CD14-positive monocyte (primary cell): ENCODE measurements around the gene POU3F1. TPM values are rescaled to one million over a fixed set of nuclear protein-coding genes. Genes with fewer than 3 reads are reported as not detected.

Source experiments
- DNase-seq, 3 donors: peaks; one replicate each; pipeline ENCODE4 v3.0.0-alpha.2; 2011 to 2022
- H2AFZ ChIP-seq: 2 replicates; pipeline ENCODE4 v1.6.0; 2012; ENCODE audit warnings: mild to moderate bottlenecking, low read depth, low read length, inconsistent platforms; ENCODE audit not compliant: insufficient read depth, poor library complexity, severe bottlenecking
- H3K27ac ChIP-seq, 2 donors: 1 replicate in 1 of 2; 2 replicates in 1 of 2; pipeline ENCODE4 v1.5.1; 2012 to 2013; ENCODE audit warnings: low read length in 2 of 2, control low read depth in 1 of 2, inconsistent platforms in 1 of 2, low read depth in 1 of 2, mild to moderate bottlenecking in 1 of 2
- H3K27me3 ChIP-seq, 2 donors: one replicate each; pipeline versions ENCODE4 v1.6.0 to v1.6.1; 2011 to 2013; ENCODE audit warnings: low read length in 2 of 2; ENCODE audit not compliant: control insufficient read depth in 2 of 2, insufficient read depth in 2 of 2
- H3K36me3 ChIP-seq, 2 donors: replicated peaks in 1 of 2; 1 replicate in 1 of 2; 2 replicates in 1 of 2; pipeline versions ENCODE4 v1.5.1 to v1.6.1; 2012 to 2013; ENCODE audit warnings: low read length in 2 of 2, control low read depth in 1 of 2, inconsistent platforms in 1 of 2, mild to moderate bottlenecking in 1 of 2; ENCODE audit not compliant: insufficient read depth in 2 of 2, control insufficient read depth in 1 of 2
- H3K4me1 ChIP-seq, 2 donors: 1 replicate in 1 of 2; 2 replicates in 1 of 2; pipeline versions ENCODE4 v1.5.1 to v1.6.1; 2012 to 2013; ENCODE audit warnings: low read length in 2 of 2, control low read depth in 1 of 2, inconsistent platforms in 1 of 2, mild to moderate bottlenecking in 1 of 2, moderate library complexity in 1 of 2; ENCODE audit not compliant: insufficient read depth in 2 of 2, control insufficient read depth in 1 of 2
- H3K4me2 ChIP-seq: replicated peaks from 2 replicates; pipeline ENCODE3; 2012; ENCODE audit warnings: low read length, moderate library complexity, mild to moderate bottlenecking; ENCODE audit not compliant: poor library complexity, severe bottlenecking; ENCODE audit errors: extremely low read depth
- H3K4me3 ChIP-seq, 3 experiments: fragments of 200-600 bp in 1 of 3; sonication (generic) in 1 of 3; replicated peaks in 1 of 3; 1 replicate in 2 of 3; 2 replicates in 1 of 3; pipeline ENCODE4 v1.5.1; 2011 to 2013; ENCODE audit warnings: low read length in 3 of 3, mild to moderate bottlenecking in 3 of 3, control low read depth in 2 of 3, low read depth in 2 of 3, inconsistent platforms in 1 of 3, moderate library complexity in 1 of 3
- H3K79me2 ChIP-seq: 2 replicates; pipeline ENCODE4 v1.6.0; 2012; ENCODE audit warnings: mild to moderate bottlenecking, control low read depth, inconsistent platforms, low read length, moderate library complexity; ENCODE audit not compliant: insufficient read depth
- H3K9ac ChIP-seq: 2 replicates; pipeline ENCODE4 v1.6.0; 2017; ENCODE audit warnings: low read length, mild to moderate bottlenecking; ENCODE audit not compliant: insufficient read depth, poor library complexity, severe bottlenecking
- H3K9me3 ChIP-seq, 2 donors: replicated peaks in 1 of 2; 1 replicate in 1 of 2; 2 replicates in 1 of 2; pipeline versions ENCODE4 v1.5.1 to v1.6.1; 2012 to 2013; ENCODE audit warnings: low read length in 2 of 2, control low read depth in 1 of 2; ENCODE audit not compliant: control insufficient read depth in 1 of 2, insufficient read depth in 1 of 2
- H4K20me1 ChIP-seq: 2 replicates; pipeline ENCODE4 v1.6.0; 2012; ENCODE audit warnings: mild to moderate bottlenecking, low read length, control low read depth, moderate library complexity; ENCODE audit not compliant: insufficient read depth
- H3K27ac Mint-ChIP-seq, 7 donors: one replicate each; pipeline ENCODE4 v1.8.0; 2020; ENCODE audit warnings: mild to moderate bottlenecking in 7 of 7, mixed read lengths in 7 of 7, moderate library complexity in 6 of 7, inconsistent platforms in 2 of 7
- H3K27me3 Mint-ChIP-seq, 3 donors: one replicate each; pipeline ENCODE4 v1.8.0; 2021 to 2022; ENCODE audit warnings: low read depth in 3 of 3, mild to moderate bottlenecking in 3 of 3, mixed read lengths in 3 of 3, moderate library complexity in 3 of 3, inconsistent platforms in 1 of 3
- H3K36me3 Mint-ChIP-seq, 2 donors: one replicate each; pipeline ENCODE4 v1.8.0; 2020; ENCODE audit warnings: mixed read lengths in 2 of 2, inconsistent platforms in 1 of 2, mild to moderate bottlenecking in 1 of 2
- H3K4me1 Mint-ChIP-seq: one replicate; pipeline ENCODE4 v1.8.0; 2020; ENCODE audit warnings: mild to moderate bottlenecking, mixed read lengths
- H3K4me3 Mint-ChIP-seq, 2 donors: one replicate each; pipeline ENCODE4 v1.8.0; 2020; ENCODE audit warnings: mild to moderate bottlenecking in 2 of 2, mixed read lengths in 2 of 2, moderate library complexity in 1 of 2
- H3K9me3 Mint-ChIP-seq, 7 donors: one replicate each; pipeline ENCODE4 v1.8.0; 2020 to 2022; ENCODE audit warnings: mixed read lengths in 7 of 7, mild to moderate bottlenecking in 6 of 7, moderate library complexity in 6 of 7, inconsistent platforms in 2 of 7
- CTCF ChIP-seq: fragments of 200-600 bp; IDR thresholded peaks from one replicate; pipeline ENCODE4 v1.8.0; 2022; ENCODE audit warnings: antibody characterized with exemption, mild to moderate bottlenecking
- WGBS: methylation state at CpG from one replicate; pipeline ENCODE4 v1.1.5; 2013; ENCODE audit warnings: missing lambda C conversion rate; ENCODE audit not compliant: insufficient coverage; 5-methylcytosine and 5-hydroxymethylcytosine counted together
- intact Hi-C, 2 donors: fragments of 100-400 bp; cut with micrococcal nuclease; formaldehyde crosslinking; loops; one replicate each; pipeline versions ENCODE4 v1.15.0 to v1.15.1; 2023
- polyA plus RNA-seq, 3 donors: library from polyadenylated mRNA; depleted of rRNA in 1 of 3; unstranded in 2 of 3; stranded (reverse) in 1 of 3; fragments of 300-500 nt in 2 of 3; fragments of >200 nt in 1 of 3; fragmentation: Illumina TruSeq in 2 of 3; gene quantifications; 1 replicate in 2 of 3; 2 replicates in 1 of 3; pipeline ENCODE4 v1.2.3, GENCODE V29; 2012 to 2021

The POU3F1 gene
- polyA plus RNA-seq, 3 donors: not detected

DNA sequence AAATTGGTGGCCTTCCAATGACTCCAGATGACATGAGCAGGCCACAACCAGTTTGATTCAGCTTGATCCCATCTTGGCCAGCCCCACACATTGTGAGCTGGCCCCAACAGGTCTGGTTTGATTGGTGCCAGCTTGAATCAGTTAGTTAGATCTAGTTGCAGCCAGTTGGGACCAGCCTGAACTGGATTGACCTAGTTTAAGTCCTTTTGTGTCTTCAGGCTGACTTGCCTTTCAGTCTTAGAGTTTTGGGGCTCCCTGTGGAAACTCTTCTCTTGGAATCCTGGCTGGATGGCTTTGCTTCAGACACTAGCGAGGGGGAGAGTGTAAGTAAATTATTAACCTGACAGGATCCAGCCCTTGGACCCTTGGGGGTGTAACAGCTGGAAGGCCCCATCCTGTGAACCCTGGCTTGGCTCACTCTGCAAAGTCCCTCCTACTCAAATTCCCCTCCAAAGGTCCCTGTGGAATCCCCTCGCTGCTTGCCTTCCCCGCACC, 36.2 kb upstream of the POU3F1 start:
- intact Hi-C loops: no loop called here
- no peak for TF ChIP-seq CTCF
- WGBS: no CpG with 5 or more reads among the region's 3 CpGs
- H3K27ac Mint-ChIP-seq: no peak overlapping the region
- no peaks in the 10 kb centered on the region for H3K9me3 ChIP-seq
- H3K27me3 Mint-ChIP-seq: peaks cover 0 to 8% (median 3%) of the 10 kb centered on the region in 3 donors
- no peak overlapping the region for H3K27ac ChIP-seq
- H3K4me1 Mint-ChIP-seq: no peaks in the 10 kb centered on the region
- H3K36me3 Mint-ChIP-seq: no peaks in the 10 kb centered on the region
- no peak overlapping the region for H3K9ac ChIP-seq
- H4K20me1 ChIP-seq: no peaks in the 10 kb centered on the region
- H3K36me3 ChIP-seq: no peaks in the 10 kb centered on the region
- no peaks in the 10 kb centered on the region for H3K9me3 Mint-ChIP-seq
- DNase-seq: no peak
- H3K27me3 ChIP-seq: no peaks in the 10 kb centered on the region
- no peaks in the 10 kb centered on the region for H3K79me2 ChIP-seq
- H2AFZ ChIP-seq: no peak overlapping the region
- no peaks in the 10 kb centered on the region for H3K4me1 ChIP-seq
- H3K4me3 Mint-ChIP-seq: no peak overlapping the region
- no peak overlapping the region for H3K4me3 ChIP-seq
- no peak overlapping the region for H3K4me2 ChIP-seq

DNA sequence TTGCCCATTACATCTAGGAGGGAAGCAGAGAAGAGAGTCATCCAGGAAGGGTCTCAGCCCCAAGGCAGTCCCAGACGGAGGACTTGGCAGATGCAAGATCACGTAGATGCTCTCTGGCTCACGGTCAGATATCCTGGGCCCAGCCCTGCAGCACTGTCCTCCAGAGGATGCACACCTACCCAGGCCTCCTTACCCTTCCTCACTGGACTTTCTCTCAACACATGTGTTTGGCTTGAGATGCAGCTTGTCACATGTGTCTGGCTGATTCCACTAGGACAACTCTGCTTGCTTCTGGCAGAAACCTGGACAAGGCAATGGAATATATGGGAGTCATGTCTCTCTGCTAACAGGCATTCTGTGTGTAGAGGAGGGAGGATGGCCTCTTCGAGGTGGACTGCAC, 32.4 kb upstream of the POU3F1 start:
- Histone ChIP-seq H3K4me1 (no peaks in the 10 kb centered on the region), H3K79me2 (no peaks in the 10 kb centered on the region), H3K36me3 (no peaks in the 10 kb centered on the region), H3K9ac (no peak overlapping the region), H3K27me3 (no peaks in the 10 kb centered on the region), H3K4me2 (no peak overlapping the region), H2AFZ (no peak overlapping the region), H3K4me3 (no peak overlapping the region), H3K27ac (no peak overlapping the region), H3K9me3 (no peaks in the 10 kb centered on the region), H4K20me1 (no peaks in the 10 kb centered on the region)
- DNase-seq: no peak
- no peaks in the 10 kb centered on the region for H3K36me3 Mint-ChIP-seq
- no peaks in the 10 kb centered on the region for H3K4me1 Mint-ChIP-seq
- no peak overlapping the region for H3K4me3 Mint-ChIP-seq
- intact Hi-C loops: no loop called here
- no peak for TF ChIP-seq CTCF
- H3K27ac Mint-ChIP-seq: no peak overlapping the region
- 88% methylated on average over 3 of the region's 4 CpGs for WGBS
- no peaks in the 10 kb centered on the region for H3K9me3 Mint-ChIP-seq
- H3K27me3 Mint-ChIP-seq: peaks cover 1 to 7% (median 5%) of the 10 kb centered on the region in 3 donors
